ENCODE measurements around the gene NFKBIE.

DNA sequence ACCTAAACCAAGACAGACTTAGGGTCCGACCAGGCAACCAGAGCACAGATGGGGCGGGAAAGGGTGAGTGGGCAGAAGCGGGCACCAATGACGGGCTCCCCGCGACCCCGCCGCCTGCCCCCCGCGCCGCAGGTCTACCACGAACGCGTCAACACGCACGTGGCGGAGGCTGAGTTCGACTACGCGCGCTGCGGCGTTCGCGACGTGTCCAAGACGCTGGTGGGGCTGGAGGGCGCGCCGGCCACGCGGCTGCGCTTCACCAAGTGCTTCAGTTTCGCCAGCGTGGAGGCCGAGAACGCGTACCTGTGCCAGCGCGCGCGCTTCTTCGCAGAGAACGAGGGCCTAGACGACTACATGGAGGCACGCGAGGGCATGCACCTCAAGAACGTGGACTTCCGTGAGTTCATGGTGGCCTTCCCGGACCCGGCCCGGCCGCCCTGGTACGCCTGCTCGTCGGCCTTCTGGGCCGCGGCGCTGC, 10.0 kb upstream of the NFKBIE start:
- no peak for TF ChIP-seq POLR2AphosphoS5 (IDR thresholded peaks at IDR 0.05; ENCODE audit: low read depth, low read length)
- no peak for TF ChIP-seq POLR2A (IDR thresholded peaks at IDR 0.05; ENCODE audit: low read depth, low read length)
- TF ChIP-seq TAF1 (IDR thresholded peaks at IDR 0.05; ENCODE audit: borderline replicate concordance, low read depth, low read length) = no peak

All from GM12892 (cell line).